ENCODE data around the gene RGS6. TPM values are rescaled to one million over a fixed set of nuclear protein-coding genes. Genes with fewer than 3 reads are reported as not detected.

Gene RGS6
- total and polyA plus RNA-seq, 7 donors = 0.79 to 8.0 (median 1.6) TPM; not detected in 2

GRCh38 chr14:72404998-72405397 lies 472.8 kb downstream of the RGS6 start:
- H3K9me3 ChIP-seq = peaks cover 0 to 11% (median 1%) of the 10 kb centered on the region in 4 donors
- intact Hi-C loops (cut with DNase I) = no loop called here

GRCh38 chr14:72408020-72408419 lies 475.8 kb downstream of the RGS6 start:
- intact Hi-C loops (cut with DNase I) = no loop called here
- 57 to 77% methylated on average over 3 of the region's 3 CpGs for WGBS, 2 donors
- DNase-seq = no peak
- H3K27ac ChIP-seq = no peak overlapping the region
- H3K4me1 ChIP-seq = no peaks in the 10 kb centered on the region
- H3K27me3 ChIP-seq = no peaks in the 10 kb centered on the region
- H3K9me3 ChIP-seq = peaks cover 0 to 11% (median 1%) of the 10 kb centered on the region in 4 donors
- TF ChIP-seq POLR2A (IDR thresholded peaks at IDR 0.05) (no peak), EP300 (IDR thresholded peaks at IDR 0.05) (no peak), POLR2AphosphoS5 (IDR thresholded peaks at IDR 0.05) (no peak)
- TF ChIP-seq, protein P1, sequence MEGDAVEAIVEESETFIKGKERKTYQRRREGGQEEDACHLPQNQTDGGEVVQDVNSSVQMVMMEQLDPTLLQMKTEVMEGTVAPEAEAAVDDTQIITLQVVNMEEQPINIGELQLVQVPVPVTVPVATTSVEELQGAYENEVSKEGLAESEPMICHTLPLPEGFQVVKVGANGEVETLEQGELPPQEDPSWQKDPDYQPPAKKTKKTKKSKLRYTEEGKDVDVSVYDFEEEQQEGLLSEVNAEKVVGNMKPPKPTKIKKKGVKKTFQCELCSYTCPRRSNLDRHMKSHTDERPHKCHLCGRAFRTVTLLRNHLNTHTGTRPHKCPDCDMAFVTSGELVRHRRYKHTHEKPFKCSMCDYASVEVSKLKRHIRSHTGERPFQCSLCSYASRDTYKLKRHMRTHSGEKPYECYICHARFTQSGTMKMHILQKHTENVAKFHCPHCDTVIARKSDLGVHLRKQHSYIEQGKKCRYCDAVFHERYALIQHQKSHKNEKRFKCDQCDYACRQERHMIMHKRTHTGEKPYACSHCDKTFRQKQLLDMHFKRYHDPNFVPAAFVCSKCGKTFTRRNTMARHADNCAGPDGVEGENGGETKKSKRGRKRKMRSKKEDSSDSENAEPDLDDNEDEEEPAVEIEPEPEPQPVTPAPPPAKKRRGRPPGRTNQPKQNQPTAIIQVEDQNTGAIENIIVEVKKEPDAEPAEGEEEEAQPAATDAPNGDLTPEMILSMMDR (IDR thresholded peaks at IDR 0.05) = no peak
- H3K36me3 ChIP-seq = no peaks in the 10 kb centered on the region
- H3K4me3 ChIP-seq = no peak overlapping the region

More at GRCh38 chr14:72404998-72405397, 472.8 kb downstream of the RGS6 start:
- no peak overlapping the region for H3K4me3 ChIP-seq
- DNase-seq = no peak
- no peaks in the 10 kb centered on the region for H3K27me3 ChIP-seq
- H3K27ac ChIP-seq = no peak overlapping the region
- 71 to 79% methylated on average over 3 of the region's 3 CpGs for WGBS, 2 donors
- TF ChIP-seq EP300 (IDR thresholded peaks at IDR 0.05) (no peak), POLR2A (IDR thresholded peaks at IDR 0.05) (no peak), POLR2AphosphoS5 (IDR thresholded peaks at IDR 0.05) (no peak)
- TF ChIP-seq, protein P1 (IDR thresholded peaks at IDR 0.05) = no peak
- H3K36me3 ChIP-seq = no peaks in the 10 kb centered on the region
- H3K4me1 ChIP-seq = no peaks in the 10 kb centered on the region

DNA sequence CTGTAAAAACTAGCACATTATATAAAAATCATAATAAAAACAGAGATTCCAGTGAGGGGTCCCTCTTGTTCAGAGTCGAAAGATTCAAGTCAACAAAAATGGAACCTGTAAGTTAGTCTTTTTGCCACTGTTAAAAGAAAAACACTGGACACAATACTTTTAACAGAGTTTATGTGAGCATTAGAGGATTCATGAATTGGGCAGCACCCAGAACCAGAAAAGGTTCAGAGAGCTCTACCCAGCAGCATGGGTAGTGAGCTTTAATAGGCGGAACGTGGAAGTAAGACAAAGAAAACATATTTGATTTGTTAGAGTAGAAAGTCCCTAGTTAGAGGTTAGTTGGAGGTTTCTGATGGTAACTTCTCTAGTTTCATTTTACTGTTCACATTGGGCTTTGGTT lies 476.8 kb downstream of the RGS6 start:
- intact Hi-C loops (cut with DNase I) = no loop called here
- H3K27ac ChIP-seq = no peak overlapping the region
- no peaks in the 10 kb centered on the region for H3K36me3 ChIP-seq
- peaks cover 0 to 11% (median 1%) of the 10 kb centered on the region in 4 donors for H3K9me3 ChIP-seq
- no peak for TF ChIP-seq POLR2AphosphoS5 (IDR thresholded peaks at IDR 0.05)
- TF ChIP-seq, protein P1 (IDR thresholded peaks at IDR 0.05) = no peak
- TF ChIP-seq EP300 (IDR thresholded peaks at IDR 0.05) = no peak
- TF ChIP-seq POLR2A (IDR thresholded peaks at IDR 0.05) = no peak
- no peak overlapping the region for H3K4me3 ChIP-seq
- 92 to 96% methylated on average over 3 of the region's 3 CpGs for WGBS, 2 donors
- no peaks in the 10 kb centered on the region for H3K4me1 ChIP-seq
- no peaks in the 10 kb centered on the region for H3K27me3 ChIP-seq
- DNase-seq = no peak

DNA sequence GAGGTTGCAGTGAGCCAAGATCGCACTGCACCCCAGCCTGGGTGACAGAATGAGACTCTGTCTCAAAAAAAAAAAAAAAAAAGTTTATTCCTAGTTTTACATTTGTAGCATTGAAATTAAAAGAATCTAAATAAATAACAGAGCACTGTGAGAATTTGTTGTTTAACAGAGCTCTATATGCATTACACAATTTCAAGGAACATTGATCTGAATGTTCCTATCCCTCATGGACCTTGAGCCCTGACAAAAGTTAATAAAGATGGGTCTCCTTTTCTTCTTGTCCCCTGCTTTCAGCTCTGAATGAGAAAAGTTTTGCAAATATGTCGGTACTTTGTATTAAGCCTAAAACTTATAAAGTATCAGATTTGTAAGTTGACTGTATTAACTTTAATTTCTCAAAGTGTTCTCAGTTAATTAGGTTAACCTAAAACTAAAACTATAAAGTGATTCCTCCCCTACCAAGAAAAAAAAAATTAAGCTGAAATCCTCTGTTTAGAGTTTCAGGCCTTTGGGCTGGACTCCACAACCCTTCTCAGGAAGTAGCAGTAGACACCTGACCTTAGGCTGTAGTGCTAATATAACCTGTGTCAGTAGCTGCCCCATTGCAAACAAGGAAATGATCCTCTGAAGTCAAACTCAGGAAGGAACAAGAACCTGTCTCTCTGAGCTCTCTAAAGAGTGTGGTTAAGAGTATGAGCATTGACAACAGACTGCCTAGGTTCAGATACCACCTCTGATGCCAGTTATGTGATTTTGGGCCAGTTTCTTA lies 484.0 kb downstream of the RGS6 start:
- 95 to 99% methylated on average over 2 of the region's 2 CpGs for WGBS, 2 donors
- intact Hi-C loops (cut with DNase I) = no loop called here
- H3K4me1 ChIP-seq = no peaks in the 10 kb centered on the region
- H3K9me3 ChIP-seq = no peaks in the 10 kb centered on the region
- TF ChIP-seq EP300 (IDR thresholded peaks at IDR 0.05) (no peak), POLR2AphosphoS5 (IDR thresholded peaks at IDR 0.05) (no peak), POLR2A (IDR thresholded peaks at IDR 0.05) (no peak)
- TF ChIP-seq, protein P1 (IDR thresholded peaks at IDR 0.05) = no peak
- no peak overlapping the region for H3K27ac ChIP-seq
- H3K4me3 ChIP-seq = no peak overlapping the region
- DNase-seq = no peak
- H3K27me3 ChIP-seq = no peaks in the 10 kb centered on the region
- no peaks in the 10 kb centered on the region for H3K36me3 ChIP-seq
